ENCODE results near the gene GRHL3.

GRCh38 chr1:24361811-24362210 is 42.7 kb downstream of the GRHL3 start:
- TF ChIP-seq GATA2 (IDR thresholded peaks at IDR 0.05; ENCODE audit: low read depth, low read length) (no peak), GATA3 (IDR thresholded peaks at IDR 0.05; ENCODE audit: low read depth, low read length) (no peak)
